SK-N-SH (cell line): ENCODE results near the gene TPH1. TPM values are rescaled to one million over a fixed set of nuclear protein-coding genes. Genes with fewer than 3 reads are reported as not detected.

Source experiments
- CTCF ChIA-PET: fragments of 300-600, 350-600 bp; formaldehyde crosslinking; extraction: SDS; loops from one replicate; lab custom pipeline; 2021; lab: Yijun Ruan, JAX
- POLR2A ChIA-PET: fragments of 350-600 bp; sonication (Branson Sonifier 250); formaldehyde crosslinking; extraction: SDS; loops from one replicate; lab custom pipeline; 2020; ENCODE audit warnings: antibody characterized with exemption, inconsistent platforms; lab: Yijun Ruan, JAX
- DNase-seq: peaks from one replicate; pipeline ENCODE4 v3.0.0; 2012
- H2AFZ ChIP-seq: fragments of 200-600 bp; sonication (generic); 2 replicates; pipeline ENCODE4 v1.8.1; 2016; ENCODE audit warnings: antibody characterized with exemption, mild to moderate bottlenecking, low read depth
- H3F3A ChIP-seq: fragments of 200-600 bp; sonication (generic); replicated peaks from 2 replicates; pipeline ENCODE3; 2016; ENCODE audit warnings: antibody characterized with exemption, mild to moderate bottlenecking; ENCODE audit not compliant: insufficient read depth
- H3K27ac ChIP-seq, 2 experiments: fragments of 200-500 bp in 1 of 2; fragments of 200-600 bp in 1 of 2; sonication (Bioruptor generic) in 1 of 2; sonication (generic), shearing (Covaris generic) in 1 of 2; 2 replicates each; pipeline versions ENCODE4 v1.5.1 to v1.6.1; 2014 to 2016; ENCODE audit warnings: low read depth in 2 of 2, inconsistent platforms in 1 of 2, low read length in 1 of 2, mild to moderate bottlenecking in 1 of 2, mixed read lengths in 1 of 2
- H3K27me3 ChIP-seq: fragments of 200-600 bp; sonication (generic), shearing (Covaris generic); 2 replicates; pipeline ENCODE4 v1.6.1; 2016; ENCODE audit warnings: mixed run types; ENCODE audit not compliant: insufficient read depth
- H3K36me3 ChIP-seq, 2 experiments: fragments of 200-500 bp in 1 of 2; fragments of 200-600 bp in 1 of 2; sonication (Bioruptor generic) in 1 of 2; sonication (generic) in 1 of 2; replicated peaks in 1 of 2; 2 replicates each; pipeline versions ENCODE3 to v1.5.1; 2014 to 2016; ENCODE audit warnings: low read length in 1 of 2, mild to moderate bottlenecking in 1 of 2; ENCODE audit not compliant: insufficient read depth in 2 of 2, control insufficient read depth in 1 of 2
- H3K4me1 ChIP-seq, 2 experiments: fragments of 200-500 bp in 1 of 2; fragments of 200-600 bp in 1 of 2; sonication (Bioruptor generic) in 1 of 2; sonication (generic), shearing (Covaris generic) in 1 of 2; 2 replicates each; pipeline versions ENCODE4 v1.5.1 to v1.6.1; 2014 to 2016; ENCODE audit warnings: low read depth in 1 of 2, low read length in 1 of 2, mixed run types in 1 of 2; ENCODE audit not compliant: insufficient read depth in 2 of 2, control insufficient read depth in 1 of 2
- H3K4me2 ChIP-seq: fragments of 200-600 bp; sonication (generic), shearing (Covaris generic); 2 replicates; pipeline ENCODE4 v1.6.1; 2017; ENCODE audit warnings: mixed run types
- H3K4me3 ChIP-seq, 2 experiments: fragments of 200-500 bp in 1 of 2; fragments of 200-600 bp in 1 of 2; sonication (Bioruptor generic) in 1 of 2; sonication (generic), shearing (Covaris generic) in 1 of 2; 2 replicates each; pipeline versions ENCODE4 v1.5.1 to v1.8.1; 2014 to 2016; ENCODE audit warnings: low read depth in 2 of 2, inconsistent platforms in 1 of 2, low read length in 1 of 2, mild to moderate bottlenecking in 1 of 2, mixed read lengths in 1 of 2, moderate library complexity in 1 of 2
- H3K79me2 ChIP-seq: fragments of 200-600 bp; sonication (generic); 2 replicates; pipeline ENCODE4 v1.8.1; 2017; ENCODE audit warnings: mild to moderate bottlenecking; ENCODE audit not compliant: insufficient read depth
- H3K9ac ChIP-seq: fragments of 200-600 bp; sonication (generic); 2 replicates; pipeline ENCODE4 v1.6.1; 2017; ENCODE audit warnings: mixed run types
- H3K9me2 ChIP-seq: fragments of 200-600 bp; sonication (generic); 2 replicates; pipeline ENCODE4 v1.6.1; 2017; ENCODE audit warnings: mixed run types
- H3K9me3 ChIP-seq: fragments of 200-600 bp; sonication (generic); 2 replicates; pipeline ENCODE4 v1.6.1; 2017; ENCODE audit warnings: mixed run types, mild to moderate bottlenecking, moderate library complexity
- H4K20me1 ChIP-seq: fragments of 200-600 bp; sonication (generic); 2 replicates; pipeline ENCODE4 v1.6.1; 2017; ENCODE audit warnings: mild to moderate bottlenecking, mixed run types; ENCODE audit not compliant: insufficient read depth
- EP300 ChIP-seq, 2 experiments: IDR thresholded peaks; 2 replicates each; pipeline versions ENCODE4 v1.4.0 to v1.6.1; 2012; ENCODE audit warnings: borderline replicate concordance in 1 of 2, low read depth in 1 of 2, low read length in 1 of 2
- EZH2phosphoT487 ChIP-seq: fragments of 200-600 bp; sonication (generic); IDR thresholded peaks from 2 replicates; pipeline ENCODE4 v1.6.1; 2017; ENCODE audit warnings: low read depth, mixed run types, mild to moderate bottlenecking, antibody characterized with exemption, moderate library complexity, borderline replicate concordance
- FOSL2 ChIP-seq: IDR thresholded peaks from 2 replicates; pipeline ENCODE4 v1.4.0; 2012; ENCODE audit warnings: low read depth, mild to moderate bottlenecking, moderate library complexity, borderline replicate concordance
- FOXJ3 ChIP-seq: sonication (generic); formaldehyde crosslinking; IDR thresholded peaks from 2 replicates; pipeline ENCODE4 v1.5.1; 2020; ENCODE audit warnings: mild to moderate bottlenecking, missing genetic modification reagents
- GATA2 ChIP-seq: sonication (generic); formaldehyde crosslinking; IDR thresholded peaks from 2 replicates; pipeline ENCODE4 v1.5.0; 2020; ENCODE audit warnings: mild to moderate bottlenecking, missing genetic modification reagents
- MEF2A ChIP-seq: IDR thresholded peaks from 2 replicates; pipeline ENCODE4 v1.4.0; 2012; ENCODE audit warnings: low read depth, borderline replicate concordance
- MXI1 ChIP-seq: IDR thresholded peaks from 2 replicates; pipeline ENCODE4 v1.6.1; 2012; ENCODE audit warnings: mild to moderate bottlenecking, low read depth, low read length, improper control_type of control experiment
- NFIC ChIP-seq: IDR thresholded peaks from 2 replicates; pipeline ENCODE4 v1.4.0; 2012; ENCODE audit warnings: borderline replicate concordance
- NRF1 ChIP-seq: IDR thresholded peaks from 2 replicates; pipeline ENCODE4 v1.6.1; 2012; ENCODE audit warnings: low read depth, mild to moderate bottlenecking, low read length
- POLR2AphosphoS5 ChIP-seq: IDR thresholded peaks from 2 replicates; pipeline ENCODE4 v1.6.1; 2012; ENCODE audit warnings: low read depth, low read length
- RAD21 ChIP-seq: IDR thresholded peaks from 2 replicates; pipeline ENCODE4 v1.6.1; 2012; ENCODE audit warnings: mild to moderate bottlenecking, low read length
- RCOR1 ChIP-seq: fragments of 150-350 bp; IDR thresholded peaks from 2 replicates; pipeline ENCODE4 v1.6.1; 2017; ENCODE audit warnings: antibody characterized with exemption, low read length
- TAF1 ChIP-seq: IDR thresholded peaks from 2 replicates; pipeline ENCODE4 v1.6.1; 2012; ENCODE audit warnings: low read depth, mild to moderate bottlenecking, low read length, moderate library complexity, borderline replicate concordance
- TCF12 ChIP-seq: IDR thresholded peaks from 2 replicates; pipeline ENCODE4 v1.4.0; 2012
- TEAD4 ChIP-seq: IDR thresholded peaks from 2 replicates; pipeline ENCODE4 v1.4.0; 2012; ENCODE audit warnings: mild to moderate bottlenecking, borderline replicate concordance; ENCODE audit not compliant: insufficient read depth
- WGBS: methylation state at CpG from one replicate; pipeline ENCODE4 v1.1.6; 2017; ENCODE audit warnings: low lambda C conversion rate; 5-methylcytosine and 5-hydroxymethylcytosine counted together
- polyA plus RNA-seq, 3 experiments: library from polyadenylated mRNA; depleted of rRNA; stranded (reverse); fragments of >200 nt; gene quantifications; 2 replicates each; pipeline ENCODE4 v1.2.3, GENCODE V29; 2012
- TF ChIP-seq, protein P1 (sequence below): IDR thresholded peaks from 2 replicates; pipeline ENCODE4 v1.4.0; 2012; ENCODE audit warnings: low read depth, borderline replicate concordance
- TF ChIP-seq, protein P2 (sequence below): IDR thresholded peaks from 2 replicates; pipeline ENCODE4 v1.4.0; 2012; ENCODE audit warnings: low read depth
- TF ChIP-seq, protein P3 (sequence below): fragments of 150-350 bp; IDR thresholded peaks from 2 replicates; pipeline ENCODE4 v1.6.1; 2016; ENCODE audit warnings: mild to moderate bottlenecking, low read depth, low read length

The TPH1 gene
- polyA plus RNA-seq, 1 of the 3 experiments (the other 2 are of a cell fraction) = 0.03 TPM

DNA sequence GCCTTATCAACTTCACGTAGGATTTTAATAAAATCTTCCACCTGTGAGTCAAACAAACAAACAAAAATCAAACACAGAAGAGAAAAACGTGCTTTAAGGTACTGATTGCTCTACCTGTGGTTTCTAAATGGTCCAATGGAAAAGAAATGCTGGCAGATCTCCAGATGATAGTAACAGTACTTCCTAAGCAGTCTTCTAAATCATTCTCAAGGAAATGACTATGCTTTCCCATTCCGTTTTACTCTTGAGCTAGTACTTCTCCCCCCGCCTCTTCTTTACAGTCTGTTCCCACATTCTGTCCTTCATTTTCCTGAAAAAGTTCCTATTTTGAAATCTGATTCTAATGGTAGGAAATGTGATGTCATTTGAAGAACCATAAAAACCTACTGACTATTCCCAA is 34.4 kb upstream of the TPH1 start:
- H2AFZ ChIP-seq = no peak overlapping the region
- DNase-seq = no peak
- no peaks in the 10 kb centered on the region for H3K9me3 ChIP-seq
- no peaks in the 10 kb centered on the region for H3F3A ChIP-seq
- H3K79me2 ChIP-seq = no peaks in the 10 kb centered on the region
- TF ChIP-seq RAD21 (no peak), MXI1 (no peak), NRF1 (no peak), POLR2AphosphoS5 (no peak), TEAD4 (no peak), FOSL2 (no peak), RCOR1 (no peak), EZH2phosphoT487 (no peak), FOXJ3 (CRISPR knock-in tag) (no peak), NFIC (no peak), GATA2 (CRISPR knock-in tag) (no peak), TAF1 (no peak), TCF12 (no peak), EP300 (IDR thresholded peaks at IDR 0.05; ENCODE audit: borderline replicate concordance in 1 of 2, low read depth in 1 of 2, low read length in 1 of 2) (no peak), MEF2A (no peak)
- TF ChIP-seq, protein P1, sequence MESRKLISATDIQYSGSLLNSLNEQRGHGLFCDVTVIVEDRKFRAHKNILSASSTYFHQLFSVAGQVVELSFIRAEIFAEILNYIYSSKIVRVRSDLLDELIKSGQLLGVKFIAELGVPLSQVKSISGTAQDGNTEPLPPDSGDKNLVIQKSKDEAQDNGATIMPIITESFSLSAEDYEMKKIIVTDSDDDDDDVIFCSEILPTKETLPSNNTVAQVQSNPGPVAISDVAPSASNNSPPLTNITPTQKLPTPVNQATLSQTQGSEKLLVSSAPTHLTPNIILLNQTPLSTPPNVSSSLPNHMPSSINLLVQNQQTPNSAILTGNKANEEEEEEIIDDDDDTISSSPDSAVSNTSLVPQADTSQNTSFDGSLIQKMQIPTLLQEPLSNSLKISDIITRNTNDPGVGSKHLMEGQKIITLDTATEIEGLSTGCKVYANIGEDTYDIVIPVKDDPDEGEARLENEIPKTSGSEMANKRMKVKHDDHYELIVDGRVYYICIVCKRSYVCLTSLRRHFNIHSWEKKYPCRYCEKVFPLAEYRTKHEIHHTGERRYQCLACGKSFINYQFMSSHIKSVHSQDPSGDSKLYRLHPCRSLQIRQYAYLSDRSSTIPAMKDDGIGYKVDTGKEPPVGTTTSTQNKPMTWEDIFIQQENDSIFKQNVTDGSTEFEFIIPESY = no peak
- TF ChIP-seq, protein P2, sequence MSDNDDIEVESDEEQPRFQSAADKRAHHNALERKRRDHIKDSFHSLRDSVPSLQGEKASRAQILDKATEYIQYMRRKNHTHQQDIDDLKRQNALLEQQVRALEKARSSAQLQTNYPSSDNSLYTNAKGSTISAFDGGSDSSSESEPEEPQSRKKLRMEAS = no peak
- TF ChIP-seq, protein P3, sequence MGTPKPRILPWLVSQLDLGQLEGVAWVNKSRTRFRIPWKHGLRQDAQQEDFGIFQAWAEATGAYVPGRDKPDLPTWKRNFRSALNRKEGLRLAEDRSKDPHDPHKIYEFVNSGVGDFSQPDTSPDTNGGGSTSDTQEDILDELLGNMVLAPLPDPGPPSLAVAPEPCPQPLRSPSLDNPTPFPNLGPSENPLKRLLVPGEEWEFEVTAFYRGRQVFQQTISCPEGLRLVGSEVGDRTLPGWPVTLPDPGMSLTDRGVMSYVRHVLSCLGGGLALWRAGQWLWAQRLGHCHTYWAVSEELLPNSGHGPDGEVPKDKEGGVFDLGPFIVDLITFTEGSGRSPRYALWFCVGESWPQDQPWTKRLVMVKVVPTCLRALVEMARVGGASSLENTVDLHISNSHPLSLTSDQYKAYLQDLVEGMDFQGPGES = no peak
- ChIA-PET CTCF (interaction anchor here (0.7 to 1.5 kb wide), 3 partner anchors 16 to 35 kb away, joined by 3 to 5 read pairs (median 4); no protein-coding TSS in a partner anchor), POLR2A (no interaction called here)
- H3K27me3 ChIP-seq = no peaks in the 10 kb centered on the region
- no peaks in the 10 kb centered on the region for H3K4me1 ChIP-seq
- H3K9ac ChIP-seq = no peak overlapping the region
- no peak overlapping the region for H3K4me2 ChIP-seq
- H3K36me3 ChIP-seq = peaks cover 39 to 40% of the 10 kb centered on the region in 2 experiments
- no peaks in the 10 kb centered on the region for H4K20me1 ChIP-seq
- H3K4me3 ChIP-seq = no peak overlapping the region
- H3K27ac ChIP-seq = no peak overlapping the region
- 90% methylated on average over 4 of the region's 4 CpGs for WGBS
- no peaks in the 10 kb centered on the region for H3K9me2 ChIP-seq
